GM12892 (cell line): ENCODE results near the gene FRY.

Experiments used
- DNase-seq: peaks from one replicate; pipeline ENCODE4 v3.0.0; 2011; ENCODE audit not compliant: insufficient read length
- FAIRE-seq: peaks from 2 replicates; lab custom pipeline; 2011; peaks lifted over from hg19 to GRCh38; lab: Jason Lieb, UNC
- POLR2A ChIP-seq: IDR thresholded peaks from 2 replicates; pipeline ENCODE4 v1.6.1; 2011; ENCODE audit warnings: low read depth, low read length, control low read depth
- POLR2AphosphoS5 ChIP-seq: IDR thresholded peaks from 2 replicates; pipeline ENCODE4 v1.6.1; 2011; ENCODE audit warnings: low read depth, low read length, control low read depth
- TAF1 ChIP-seq: IDR thresholded peaks from 2 replicates; pipeline ENCODE4 v1.6.1; 2011; ENCODE audit warnings: low read depth, mild to moderate bottlenecking, control low read depth, low read length, borderline replicate concordance

Gene FRY

GRCh38 chr13:32147193-32147592 lies 115.6 kb downstream of the FRY start:
- TF ChIP-seq TAF1 (no peak), POLR2AphosphoS5 (no peak), POLR2A (no peak)
- DNase-seq (no peak), FAIRE-seq (no peak)

GRCh38 chr13:32147976-32148375 lies 116.4 kb downstream of the FRY start:
- FAIRE-seq (no peak), DNase-seq (no peak)
- TF ChIP-seq POLR2A (no peak), POLR2AphosphoS5 (no peak), TAF1 (no peak)

- DNase-seq, result no peak
- no peak for FAIRE-seq
- no peak for TF ChIP-seq TAF1
- no peak for TF ChIP-seq POLR2AphosphoS5
- TF ChIP-seq POLR2A, result no peak
These were observed 118.7 kb downstream of the FRY start for GRCh38 chr13:32150239-32150638.

- DNase-seq (no peak), FAIRE-seq (no peak)
- TF ChIP-seq POLR2A, result no peak
- no peak for TF ChIP-seq TAF1
- TF ChIP-seq POLR2AphosphoS5, result no peak
These were observed 119.2 kb downstream of the FRY start for GRCh38 chr13:32150794-32151193.

GRCh38 chr13:32151240-32151639 lies 119.7 kb downstream of the FRY start:
- DNase-seq (no peak), FAIRE-seq (no peak)
- no peak for TF ChIP-seq POLR2A
- no peak for TF ChIP-seq TAF1
- no peak for TF ChIP-seq POLR2AphosphoS5

GRCh38 chr13:32153056-32153455 lies 121.5 kb downstream of the FRY start:
- FAIRE-seq (no peak), DNase-seq (no peak)
- TF ChIP-seq TAF1 (no peak), POLR2A (no peak), POLR2AphosphoS5 (no peak)

GRCh38 chr13:32159137-32159869 lies 127.7 kb downstream of the FRY start:
- DNase-seq (no peak), FAIRE-seq (no peak)
- TF ChIP-seq POLR2A (no peak), TAF1 (no peak), POLR2AphosphoS5 (no peak)

GRCh38 chr13:32162395-32163005 lies 130.9 kb downstream of the FRY start:
- DNase-seq (no peak), FAIRE-seq (no peak)
- no peak for TF ChIP-seq POLR2A
- no peak for TF ChIP-seq POLR2AphosphoS5
- no peak for TF ChIP-seq TAF1

GRCh38 chr13:32164622-32165268 lies 133.2 kb downstream of the FRY start:
- DNase-seq (no peak), FAIRE-seq (no peak)
- TF ChIP-seq POLR2A (no peak), POLR2AphosphoS5 (no peak), TAF1 (no peak)

GRCh38 chr13:32165796-32166195 lies 134.2 kb downstream of the FRY start:
- DNase-seq (no peak), FAIRE-seq (no peak)
- TF ChIP-seq POLR2A (no peak), TAF1 (no peak), POLR2AphosphoS5 (no peak)

GRCh38 chr13:32168131-32168530 lies 136.6 kb downstream of the FRY start:
- DNase-seq (no peak), FAIRE-seq (no peak)
- no peak for TF ChIP-seq TAF1

GRCh38 chr13:32170841-32171240 lies 139.3 kb downstream of the FRY start:
- TF ChIP-seq POLR2A, result no peak
- TF ChIP-seq TAF1, result no peak
- TF ChIP-seq POLR2AphosphoS5, result no peak
- DNase-seq (no peak), FAIRE-seq (no peak)

GRCh38 chr13:32173881-32174280 lies 142.3 kb downstream of the FRY start:
- TF ChIP-seq TAF1 (no peak), POLR2A (no peak), POLR2AphosphoS5 (no peak)
- FAIRE-seq (no peak), DNase-seq (no peak)
